ENCODE data around the gene KSR2. TPM values are rescaled to one million over a fixed set of nuclear protein-coding genes. Genes with fewer than 3 reads are reported as not detected.

The KSR2 gene
- total RNA-seq, 2 experiments from 2014 or later: 0.03 to 0.15 TPM

- no peaks in the 10 kb centered on the region for H3K36me3 ChIP-seq (ENCODE audit: insufficient read depth, low read length)
- no peak overlapping the region for H2AFZ ChIP-seq (ENCODE audit: low read length)
- no peaks in the 10 kb centered on the region for H3K9me2 ChIP-seq (ENCODE audit: insufficient read depth, low read length)
- no peak overlapping the region for H3K4me3 ChIP-seq (ENCODE audit: low read depth, low read length, poor library complexity, severe bottlenecking)
- intact Hi-C loops (cut with micrococcal nuclease; ENCODE audit: unreplicated experiment): no loop called here
- no peak overlapping the region for H3K27ac ChIP-seq (ENCODE audit: low read depth, low read length, poor library complexity, severe bottlenecking)
- CTCF ChIA-PET (ENCODE audit: unreplicated experiment): no interaction called here
- no peak for DNase-seq (ENCODE audit: low spot score)
- POLR2A ChIA-PET: no interaction called here
- no peaks in the 10 kb centered on the region for H3K9me3 ChIP-seq (ENCODE audit: low read length)
- H3K4me1 ChIP-seq (ENCODE audit: insufficient read depth, low read length, poor library complexity, severe bottlenecking): no peaks in the 10 kb centered on the region
- BruUV-seq (replicated peaks): no TSS peak
- no peak for TF ChIP-seq CTCF (conservative IDR thresholded peaks at IDR 0.05; ENCODE audit: low read length)
- TF ChIP-seq EZH2phosphoT487 (IDR thresholded peaks at IDR 0.05; ENCODE audit: borderline replicate concordance, low read depth, low read length): no peak
- H3K79me2 ChIP-seq (ENCODE audit: insufficient read depth, low read depth, low read length): no peaks in the 10 kb centered on the region
- H4K20me1 ChIP-seq (ENCODE audit: insufficient read depth, low read length): no peaks in the 10 kb centered on the region
- no peak overlapping the region for H3K4me2 ChIP-seq (ENCODE audit: low read length)
Measured at GRCh38 chr12:117498880-117499279, 469.9 kb downstream of the KSR2 start.

GRCh38 chr12:117498256-117498655, 470.5 kb downstream of the KSR2 start:
- H3K9me3 ChIP-seq (ENCODE audit: low read length): no peaks in the 10 kb centered on the region
- no peak overlapping the region for H3K4me2 ChIP-seq (ENCODE audit: low read length)
- no peak overlapping the region for H3K4me3 ChIP-seq (ENCODE audit: low read depth, low read length, poor library complexity, severe bottlenecking)
- no peaks in the 10 kb centered on the region for H3K4me1 ChIP-seq (ENCODE audit: insufficient read depth, low read length, poor library complexity, severe bottlenecking)
- intact Hi-C loops (cut with micrococcal nuclease; ENCODE audit: unreplicated experiment): no loop called here
- TF ChIP-seq CTCF (conservative IDR thresholded peaks at IDR 0.05; ENCODE audit: low read length) (no peak), EZH2phosphoT487 (IDR thresholded peaks at IDR 0.05; ENCODE audit: borderline replicate concordance, low read depth, low read length) (no peak)
- no peaks in the 10 kb centered on the region for H3K9me2 ChIP-seq (ENCODE audit: insufficient read depth, low read length)
- CTCF ChIA-PET (ENCODE audit: unreplicated experiment): no interaction called here
- no peak for DNase-seq (ENCODE audit: low spot score)
- POLR2A ChIA-PET: no interaction called here
- no peaks in the 10 kb centered on the region for H3K79me2 ChIP-seq (ENCODE audit: insufficient read depth, low read depth, low read length)
- no peak overlapping the region for H3K27ac ChIP-seq (ENCODE audit: low read depth, low read length, poor library complexity, severe bottlenecking)
- no peaks in the 10 kb centered on the region for H4K20me1 ChIP-seq (ENCODE audit: insufficient read depth, low read length)
- no peaks in the 10 kb centered on the region for H3K36me3 ChIP-seq (ENCODE audit: insufficient read depth, low read length)
- no TSS peak for BruUV-seq (replicated peaks)
- H2AFZ ChIP-seq (ENCODE audit: low read length): no peak overlapping the region

- Histone ChIP-seq H3K79me2 (ENCODE audit: insufficient read depth, low read depth, low read length) (no peaks in the 10 kb centered on the region), H3K9me3 (ENCODE audit: low read length) (no peaks in the 10 kb centered on the region), H3K36me3 (ENCODE audit: insufficient read depth, low read length) (no peaks in the 10 kb centered on the region), H3K4me1 (ENCODE audit: insufficient read depth, low read length, poor library complexity, severe bottlenecking) (no peaks in the 10 kb centered on the region), H3K27ac (ENCODE audit: low read depth, low read length, poor library complexity, severe bottlenecking) (no peak overlapping the region), H3K9me2 (ENCODE audit: insufficient read depth, low read length) (no peaks in the 10 kb centered on the region), H3K4me3 (ENCODE audit: low read depth, low read length, poor library complexity, severe bottlenecking) (no peak overlapping the region), H2AFZ (ENCODE audit: low read length) (no peak overlapping the region), H4K20me1 (ENCODE audit: insufficient read depth, low read length) (no peaks in the 10 kb centered on the region), H3K4me2 (ENCODE audit: low read length) (no peak overlapping the region)
- TF ChIP-seq EZH2phosphoT487 (IDR thresholded peaks at IDR 0.05; ENCODE audit: borderline replicate concordance, low read depth, low read length): no peak
- POLR2A ChIA-PET: no interaction called here
- no peak for DNase-seq (ENCODE audit: low spot score)
- intact Hi-C loops (cut with micrococcal nuclease; ENCODE audit: unreplicated experiment): no loop called here
- BruUV-seq (replicated peaks): no TSS peak
- CTCF ChIA-PET (ENCODE audit: unreplicated experiment): no interaction called here
Measured at GRCh38 chr12:117497407-117497806, 471.4 kb downstream of the KSR2 start.

Data from OCI-LY7 (cell line).